Skeletal muscle cell (primary cell): ENCODE results near the gene MRPL23.

Experiments used
- DNase-seq: peaks from one replicate; pipeline ENCODE4 v3.0.0-alpha.2; 2010; ENCODE audit warnings: low read depth
- H3K4me3 ChIP-seq: 2 replicates; pipeline ENCODE4 v1.5.1; 2011; ENCODE audit warnings: low read depth, mild to moderate bottlenecking, control low read depth, low read length, moderate library complexity

The MRPL23 gene

DNA sequence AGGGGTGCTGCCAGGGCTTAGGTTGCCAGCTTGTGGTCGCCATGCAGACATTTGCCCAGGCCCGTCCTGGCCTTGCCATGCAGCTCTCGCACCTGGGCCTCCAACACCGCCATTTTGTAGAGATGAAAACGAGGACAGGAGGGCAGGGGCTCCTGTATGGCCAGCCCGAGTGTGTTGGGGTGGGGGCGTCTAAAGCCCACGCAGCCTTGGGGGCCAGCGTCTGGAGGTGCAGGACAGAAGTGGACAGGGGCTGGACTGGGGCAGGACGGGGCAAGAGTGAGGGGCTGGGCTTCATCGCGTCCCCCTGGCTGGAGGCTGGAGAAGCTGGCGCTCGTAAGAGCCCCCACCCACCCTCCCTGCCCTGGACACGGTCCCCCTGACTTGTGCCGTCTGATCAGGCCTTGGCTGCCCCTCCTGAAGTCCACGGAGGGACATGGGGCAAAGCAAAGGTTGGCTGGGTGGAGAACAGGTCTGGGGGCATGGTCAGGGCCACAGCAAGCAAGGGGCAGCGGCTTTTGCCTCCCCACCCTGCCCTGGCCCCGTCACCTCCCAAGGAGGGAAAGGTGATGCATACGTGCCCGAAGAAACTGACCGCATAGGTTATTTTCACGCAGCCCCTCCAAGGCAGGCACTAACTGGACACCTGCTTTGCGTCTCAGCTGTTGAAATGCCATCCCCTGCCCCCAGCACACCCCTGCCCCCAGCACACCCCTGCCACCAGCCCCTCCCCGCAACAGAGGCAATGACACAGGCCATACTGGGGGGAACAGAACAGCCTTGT, 26.8 kb upstream of the MRPL23 start:
- DNase-seq: no peak
- H3K4me3 ChIP-seq: no peak overlapping the region

DNA sequence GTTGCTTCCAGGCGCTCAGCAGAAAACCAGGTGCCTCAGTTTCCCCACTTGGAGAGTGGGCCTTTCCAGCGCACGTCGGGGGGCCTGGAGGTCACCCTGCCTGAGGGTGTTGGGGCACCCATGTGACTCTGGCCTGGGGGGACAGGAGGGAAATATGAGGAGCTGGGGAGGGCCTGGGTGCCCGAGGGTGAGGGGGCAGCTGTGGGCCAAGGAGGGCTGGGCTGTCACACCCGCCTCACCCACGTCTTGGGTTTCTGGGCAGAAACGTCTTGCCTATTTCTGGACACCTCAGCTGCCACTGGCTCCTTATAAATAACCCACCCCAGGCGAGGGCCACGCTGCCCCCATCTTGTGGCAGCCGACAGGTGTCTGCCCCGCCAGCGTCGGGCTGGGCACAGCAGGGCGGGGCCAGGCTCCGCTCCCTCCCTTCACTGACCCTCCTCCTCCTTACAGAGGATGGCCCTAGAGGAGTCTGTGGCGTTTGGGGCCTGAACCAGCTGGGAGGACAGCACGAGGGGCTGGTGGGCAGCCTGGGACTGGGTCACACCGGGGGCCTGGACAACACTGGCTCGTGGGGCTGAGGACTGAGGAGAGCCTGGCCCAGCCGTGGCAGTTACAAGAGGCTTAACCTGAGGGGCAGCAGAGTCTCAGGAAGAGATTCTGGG, 26.1 kb upstream of the MRPL23 start:
- H3K4me3 ChIP-seq: no peak overlapping the region

DNA sequence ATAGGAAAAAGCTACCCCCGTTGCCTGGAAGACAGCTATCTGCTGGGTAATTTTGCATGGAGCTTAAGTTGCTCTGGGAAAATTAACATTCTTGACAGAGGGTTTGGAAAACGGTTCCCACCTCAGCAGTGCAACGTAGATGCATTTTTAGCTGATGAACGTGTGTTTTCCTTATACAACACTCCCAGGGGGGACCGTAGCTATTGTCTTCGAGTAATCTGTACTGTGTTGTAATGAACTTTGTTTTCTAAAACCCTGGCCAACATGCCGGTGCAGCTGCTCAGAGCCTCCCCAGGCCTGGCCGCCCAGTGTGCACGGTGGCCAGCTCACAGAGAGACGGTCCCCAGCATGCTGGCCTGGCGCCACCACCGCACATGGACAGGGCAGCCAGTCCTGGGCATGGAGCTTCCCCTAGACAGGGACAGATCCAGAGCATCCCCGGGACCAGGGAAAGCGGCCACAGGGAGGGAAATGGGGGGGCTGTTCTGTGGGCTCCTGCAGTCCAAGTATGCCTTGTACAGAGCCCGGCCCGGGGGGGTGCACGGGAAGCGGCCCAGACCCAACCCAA, 25.5 kb upstream of the MRPL23 start:
- no peak overlapping the region for H3K4me3 ChIP-seq
- peak; percentile 78 for DNase-seq

More for the DNA sequence above, 26.1 kb upstream of the MRPL23 start:
- DNase-seq: no peak

DNA sequence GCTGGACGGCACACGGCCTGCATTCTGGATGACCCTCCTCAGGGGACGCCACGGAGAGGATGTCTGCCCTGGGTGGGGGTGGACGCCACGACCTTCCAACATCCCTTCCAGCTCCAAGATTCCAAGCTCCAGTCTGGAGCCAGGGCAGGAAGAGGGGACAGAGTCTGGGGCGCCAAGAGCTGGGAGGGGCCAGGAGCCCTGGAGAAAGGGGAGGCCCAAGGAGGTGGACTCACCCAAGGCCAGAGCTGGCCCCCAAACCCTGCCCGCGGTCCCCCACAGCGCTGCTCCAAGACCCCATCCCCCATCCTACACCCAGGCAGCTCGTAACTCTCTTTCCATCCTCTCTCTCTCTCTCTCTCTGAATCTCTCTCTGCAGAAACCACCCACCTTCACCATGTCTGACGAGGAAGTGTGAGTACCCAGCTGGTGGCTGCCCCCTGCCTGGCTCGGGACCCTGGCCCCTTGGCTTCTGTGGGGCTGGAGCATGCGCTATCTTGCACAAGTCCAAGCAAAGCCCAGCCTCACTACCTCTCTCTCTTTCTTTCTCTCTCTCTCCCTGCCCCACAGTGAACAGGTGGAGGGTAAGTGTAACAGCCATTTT, 24.6 kb upstream of the MRPL23 start:
- DNase-seq: no peak

DNA sequence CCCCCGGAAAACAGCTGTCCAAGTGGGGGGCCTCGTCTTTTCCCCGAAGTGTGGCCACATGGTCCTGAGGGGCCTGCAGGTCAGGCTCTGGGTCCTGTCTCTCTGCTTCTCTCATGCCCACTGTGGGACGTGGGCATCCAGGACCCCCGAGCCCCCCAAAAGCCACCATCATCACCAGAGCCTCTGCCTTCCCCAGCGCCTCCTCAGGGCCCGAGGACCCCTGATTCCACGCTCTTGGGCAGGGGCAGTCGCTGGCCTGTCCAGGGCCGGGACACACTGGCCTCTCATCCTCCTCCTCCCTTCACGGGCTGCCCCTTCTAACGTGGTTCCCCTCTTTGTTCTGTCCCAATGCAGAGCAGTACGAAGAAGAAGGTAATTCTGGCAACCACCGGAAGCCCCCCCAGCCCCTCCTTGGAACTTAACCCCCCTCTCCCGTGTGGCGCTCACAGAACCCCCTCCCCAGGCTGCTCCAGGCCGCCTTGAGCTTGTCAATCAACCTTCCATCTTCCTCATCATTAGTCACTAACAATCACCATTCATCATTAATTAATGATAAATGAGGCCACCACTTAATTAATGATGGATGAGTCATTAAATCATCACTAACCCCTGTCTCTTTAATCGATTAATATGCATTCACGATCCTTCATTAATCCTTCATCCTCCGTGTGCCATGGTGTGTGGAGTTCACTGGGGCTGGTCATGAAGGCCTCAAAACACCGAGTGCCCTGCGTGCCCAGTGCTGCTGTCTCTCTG, 23.8 kb upstream of the MRPL23 start:
- H3K4me3 ChIP-seq: no peak overlapping the region
- DNase-seq: no peak

More for the DNA sequence above, 24.6 kb upstream of the MRPL23 start:
- no peak overlapping the region for H3K4me3 ChIP-seq

DNA sequence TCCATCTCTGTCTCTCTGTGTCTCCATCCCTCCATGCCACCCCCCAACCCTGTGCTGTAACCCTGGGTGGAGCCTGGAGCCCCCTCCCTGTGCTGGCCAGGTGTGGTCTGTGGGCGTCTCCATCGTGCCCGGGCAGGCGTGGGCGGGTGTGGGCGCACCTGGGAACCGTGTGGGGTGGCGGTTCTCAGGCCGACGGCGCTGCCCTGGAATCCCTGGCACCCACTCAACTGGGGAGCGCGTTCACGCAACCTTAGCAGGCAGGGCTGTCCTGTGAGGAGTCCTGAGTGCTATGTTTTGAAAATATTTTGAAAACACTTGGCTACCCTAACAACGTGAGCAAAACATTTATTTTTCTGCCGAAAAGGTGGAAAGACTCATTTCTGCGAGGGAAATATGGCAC, 23.0 kb upstream of the MRPL23 start:
- no peak for DNase-seq
- no peak overlapping the region for H3K4me3 ChIP-seq

DNA sequence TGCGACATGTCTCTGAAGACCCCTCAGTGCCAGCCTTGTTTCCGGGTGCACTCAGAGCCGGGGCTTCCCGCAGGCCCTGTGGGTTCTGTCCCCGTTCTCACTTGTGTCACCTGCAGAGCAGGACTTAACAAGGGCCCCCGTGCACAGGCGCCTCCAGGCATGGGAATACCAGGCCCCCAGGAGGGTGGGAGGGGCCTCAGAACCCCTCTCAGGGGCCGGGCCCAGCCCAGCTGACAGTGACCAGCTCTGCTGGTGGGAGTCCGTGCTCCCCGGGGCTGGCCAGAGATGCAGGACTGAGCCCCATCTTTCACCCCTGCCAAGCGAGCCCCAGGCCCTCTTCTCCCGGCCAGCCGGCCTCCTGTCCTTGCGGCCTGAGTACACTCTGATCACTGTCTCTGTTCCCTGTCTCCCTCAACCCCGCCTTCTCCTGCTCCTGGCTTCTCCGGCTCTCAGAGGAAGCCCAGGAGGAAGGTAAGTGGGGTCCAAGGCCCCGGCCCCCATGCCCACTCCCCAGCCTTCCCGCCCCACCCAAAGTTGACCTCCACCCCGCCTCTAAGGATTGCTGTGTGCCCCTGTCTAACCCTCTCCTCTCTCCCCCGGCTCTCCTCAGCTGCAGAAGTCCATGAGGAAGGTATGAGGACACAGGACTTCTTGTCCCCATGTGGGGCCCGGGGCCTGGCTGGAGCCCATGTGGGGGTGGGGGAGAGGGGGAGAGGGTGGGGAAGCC, 22.3 kb upstream of the MRPL23 start:
- H3K4me3 ChIP-seq: no peak overlapping the region
- DNase-seq: no peak

DNA sequence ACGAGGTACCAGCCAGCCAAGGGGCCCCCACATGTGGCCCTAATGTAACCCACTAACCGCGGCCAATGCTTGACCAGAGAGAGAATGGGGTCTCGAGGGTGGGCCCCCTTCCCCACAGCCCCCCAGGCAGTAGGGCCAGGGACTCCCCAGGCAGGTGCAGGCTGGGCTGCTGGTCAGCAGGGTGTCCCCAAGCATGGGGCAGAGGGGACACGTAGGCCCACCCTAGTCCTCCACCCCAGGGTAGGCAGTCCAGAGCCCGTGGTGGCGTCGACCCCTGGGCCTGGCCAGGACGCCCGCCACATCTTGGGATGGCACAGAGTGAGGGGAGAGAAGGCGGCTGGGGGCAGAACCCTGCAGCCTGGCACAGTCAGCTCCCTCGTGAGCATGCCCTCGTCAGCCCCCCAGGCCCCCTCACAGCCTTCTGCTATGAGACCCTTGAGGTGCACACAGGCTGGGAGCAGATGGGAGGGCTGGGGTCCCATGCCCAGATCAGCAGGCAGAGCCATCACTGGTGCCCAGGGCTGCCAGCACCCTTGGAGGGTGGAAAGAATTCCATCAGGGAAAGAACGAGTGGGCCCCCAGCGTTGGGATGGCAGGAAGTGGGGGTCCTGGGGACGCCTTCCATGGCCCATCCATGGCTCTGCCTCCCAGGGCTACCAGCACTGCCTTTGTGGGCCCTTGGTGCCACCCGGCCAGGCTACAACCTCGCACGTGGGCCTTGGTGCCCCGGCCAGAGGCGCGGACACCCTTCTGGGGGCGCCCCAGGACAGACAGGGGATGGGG, 21.6 kb upstream of the MRPL23 start:
- no peak overlapping the region for H3K4me3 ChIP-seq
- no peak for DNase-seq

DNA sequence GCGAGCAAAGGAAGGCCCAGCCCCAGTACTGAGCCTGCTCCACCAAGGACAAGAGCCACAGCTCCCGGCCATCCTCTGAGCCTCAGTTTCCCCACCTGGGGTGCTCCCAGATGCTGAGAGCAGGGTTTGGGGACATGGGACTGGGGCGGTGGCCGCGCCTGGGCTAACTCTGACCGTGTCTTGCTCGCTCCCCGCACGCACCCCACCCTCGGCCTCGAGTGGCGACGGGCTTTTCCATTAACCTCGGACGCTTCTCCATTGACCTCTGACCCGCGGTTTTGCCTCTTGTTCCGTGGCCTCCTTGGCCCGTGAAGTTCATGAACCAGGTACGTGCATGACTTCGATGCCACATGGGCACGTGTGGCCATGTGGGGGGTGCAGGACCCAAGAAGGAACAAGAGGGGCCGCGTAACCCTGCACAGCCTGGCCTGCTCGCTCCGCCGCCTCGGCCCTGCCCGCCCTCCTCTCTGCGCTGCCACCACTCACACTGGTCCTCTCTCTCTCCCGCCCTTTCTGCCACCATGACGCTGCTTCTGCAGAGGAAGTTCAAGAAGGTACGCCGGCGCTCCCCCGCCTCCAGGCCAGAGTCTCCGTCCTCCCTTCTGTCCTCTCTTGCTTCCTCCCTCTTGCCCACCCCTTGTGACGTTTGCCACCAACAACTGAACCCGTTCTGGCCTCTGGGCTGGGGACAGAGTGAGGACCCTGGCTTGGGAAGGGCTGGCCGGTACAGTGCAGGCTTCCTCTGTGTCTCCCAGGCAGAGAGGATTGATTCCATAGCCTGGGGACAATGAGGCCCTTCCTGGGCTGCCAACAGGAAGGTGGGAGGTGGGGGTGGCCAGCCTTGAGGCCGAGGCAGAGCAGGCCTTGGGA, 20.7 kb upstream of the MRPL23 start:
- no peak overlapping the region for H3K4me3 ChIP-seq
- no peak for DNase-seq

DNA sequence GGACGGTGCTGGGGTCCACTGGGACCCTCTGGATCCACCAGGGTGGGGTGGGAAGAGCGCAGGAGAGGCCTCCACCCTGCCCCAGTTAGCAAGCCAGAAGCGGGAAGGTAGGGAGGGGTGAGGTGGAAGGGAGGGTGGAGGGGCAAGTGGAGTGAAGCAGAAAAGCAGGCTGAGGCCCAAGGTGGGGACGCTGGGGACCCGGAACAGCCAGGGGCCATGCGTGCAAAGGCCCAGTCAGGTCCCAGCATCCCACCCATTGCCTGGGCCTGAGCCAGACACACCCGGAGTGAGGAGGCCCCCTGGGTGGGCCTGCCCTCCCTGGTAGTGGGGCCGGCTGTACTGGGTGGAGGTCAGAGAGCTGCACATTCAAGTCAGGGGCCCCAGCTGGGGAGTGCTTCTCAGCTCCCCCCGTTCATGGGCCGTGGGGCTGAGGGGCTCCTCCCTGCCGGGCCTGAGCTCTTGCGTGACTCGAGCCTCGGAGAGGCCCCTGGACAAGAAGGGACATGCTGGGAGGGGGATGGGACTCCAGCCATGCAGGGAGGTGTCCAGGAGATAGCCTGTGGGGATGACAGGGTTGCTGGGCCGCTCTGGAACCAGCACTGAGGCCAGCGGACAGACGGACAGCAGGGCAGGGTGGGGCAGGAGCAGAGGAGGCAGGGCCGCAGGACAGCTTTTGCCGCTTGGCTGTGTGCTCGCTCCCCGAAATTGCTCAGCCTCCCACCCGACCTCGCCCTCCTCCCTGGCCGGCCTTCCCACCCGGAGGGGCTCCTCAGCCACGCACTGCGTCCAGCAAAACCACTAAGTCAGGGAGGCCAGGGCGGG, 19.9 kb upstream of the MRPL23 start:
- no peak overlapping the region for H3K4me3 ChIP-seq
- no peak for DNase-seq

DNA sequence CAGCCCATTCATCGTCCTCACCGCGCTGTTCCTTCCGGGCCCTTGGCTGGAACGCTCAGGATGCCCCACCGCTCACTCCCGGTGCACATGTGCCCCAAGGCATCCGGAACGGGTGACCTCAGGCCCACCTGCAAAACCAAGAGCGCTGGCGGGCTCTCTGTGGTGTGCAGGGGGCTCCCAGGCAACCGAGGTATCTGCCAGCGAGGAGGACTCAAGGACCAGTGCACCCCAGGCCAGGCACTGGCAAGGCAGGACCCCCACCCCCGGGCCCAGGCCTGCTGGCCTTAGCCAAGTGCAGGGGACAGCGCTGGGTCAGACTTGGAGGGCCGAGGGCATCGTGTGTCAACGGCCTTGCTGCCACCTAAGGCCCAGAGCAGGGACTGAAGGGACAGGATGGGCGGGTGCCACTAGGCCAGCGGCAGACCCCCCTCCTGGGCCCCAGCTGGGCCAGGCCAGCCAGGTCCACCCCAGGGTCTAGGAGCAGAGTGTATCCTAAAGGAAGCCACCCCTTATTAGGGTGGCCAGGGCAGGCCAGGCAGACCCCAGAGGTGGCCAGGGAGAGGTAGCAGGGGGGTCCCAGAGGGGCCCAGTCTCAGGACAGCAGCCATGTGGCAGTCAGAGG, 19.2 kb upstream of the MRPL23 start:
- no peak overlapping the region for H3K4me3 ChIP-seq

DNA sequence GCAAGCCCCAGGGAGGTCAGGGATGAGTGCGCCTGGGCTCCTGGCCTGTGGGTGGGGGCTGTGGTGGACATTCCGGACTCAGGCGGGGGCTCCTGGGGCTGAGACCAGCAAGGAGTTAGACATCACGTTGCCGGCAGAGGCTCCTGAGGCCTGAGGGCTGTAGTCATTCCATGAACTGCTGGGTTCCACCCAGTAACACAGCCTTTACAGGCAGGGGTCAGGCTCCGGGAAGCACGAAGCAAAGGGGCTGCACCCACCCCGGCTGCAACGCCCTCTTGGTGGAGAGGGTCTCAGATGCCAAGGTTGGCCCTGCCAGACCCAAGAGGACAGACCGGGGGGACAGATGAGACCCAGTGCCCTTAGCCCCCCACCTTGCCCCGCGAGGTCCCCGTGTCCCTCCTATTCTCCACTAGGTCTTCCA, 18.7 kb upstream of the MRPL23 start:
- no peak for DNase-seq
- no peak overlapping the region for H3K4me3 ChIP-seq

More for the DNA sequence above, 19.2 kb upstream of the MRPL23 start:
- DNase-seq: no peak

DNA sequence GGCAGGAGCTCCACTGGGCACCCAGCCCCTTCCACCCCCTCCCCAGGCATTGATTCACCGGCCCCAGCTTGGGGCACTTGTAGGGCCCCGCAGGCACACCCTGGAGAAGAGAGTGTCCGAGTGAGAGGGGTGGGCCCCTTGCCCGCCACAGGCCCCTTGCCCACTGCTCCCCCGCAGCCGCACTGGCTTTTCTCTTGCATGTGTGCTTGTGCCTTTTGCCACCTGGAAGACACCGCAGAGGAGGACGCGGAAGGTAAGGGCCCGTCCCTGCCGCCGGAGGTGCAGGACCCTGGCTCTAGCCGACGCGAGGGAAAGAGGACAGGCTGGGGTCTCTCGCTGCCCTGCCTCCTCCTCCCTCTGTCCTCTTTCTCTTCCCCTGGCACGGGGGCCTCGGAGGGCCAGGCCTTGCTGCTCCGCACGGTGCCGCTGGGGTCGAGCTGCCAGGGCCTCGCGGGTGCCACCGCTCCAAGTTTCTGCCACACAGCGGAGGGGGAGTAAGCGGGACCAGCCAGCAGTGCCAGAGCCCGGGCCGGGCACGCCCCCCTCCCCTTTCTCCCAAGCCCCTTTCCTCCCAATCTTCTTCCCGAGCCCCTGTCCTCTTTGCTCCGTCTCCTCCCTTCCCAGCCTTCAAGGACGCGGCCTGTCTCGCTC, 18.1 kb upstream of the MRPL23 start:
- DNase-seq: no peak
- no peak overlapping the region for H3K4me3 ChIP-seq

DNA sequence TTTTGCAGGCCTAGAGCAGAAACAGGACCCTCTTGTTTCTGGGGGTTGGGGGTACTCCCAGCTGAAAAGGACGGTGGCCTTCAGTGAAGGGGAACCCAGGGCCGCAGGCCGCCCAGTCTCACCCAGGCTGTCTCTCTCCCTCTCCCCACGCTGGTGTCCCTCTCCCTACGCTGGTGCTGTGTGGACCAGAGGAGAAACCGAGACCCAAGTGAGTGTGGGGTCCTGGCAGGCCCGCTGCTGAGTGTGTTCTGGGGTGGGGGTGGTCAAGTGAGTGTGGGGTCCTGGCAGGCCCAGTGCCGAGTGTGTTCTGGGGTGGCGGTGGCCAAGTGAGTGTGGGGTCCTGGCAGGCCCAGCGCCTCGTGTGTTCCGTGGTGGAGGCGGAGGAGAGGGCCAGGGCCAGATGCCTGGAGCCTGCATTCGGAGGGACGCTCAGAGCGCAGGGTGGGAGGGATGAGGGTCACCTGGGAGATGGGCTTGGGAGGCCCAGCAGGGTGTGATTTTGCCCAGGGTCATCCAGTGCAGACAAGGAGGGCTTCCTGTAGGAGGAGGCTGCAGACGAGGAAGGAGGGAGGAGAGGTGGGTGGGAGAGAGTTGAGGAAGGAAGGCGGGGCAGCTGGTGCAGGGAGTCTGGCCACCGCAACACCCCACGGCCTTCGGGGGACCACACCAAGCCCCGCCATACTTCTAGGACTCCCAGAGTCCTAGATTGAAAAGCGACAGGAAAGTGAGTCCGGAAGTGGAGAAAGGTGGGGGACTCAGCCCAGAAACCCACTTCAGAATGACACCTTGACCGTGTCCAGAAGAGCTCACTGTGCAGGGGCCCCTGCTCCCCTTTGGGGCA, 17.3 kb upstream of the MRPL23 start:
- no peak overlapping the region for H3K4me3 ChIP-seq
- DNase-seq: no peak

DNA sequence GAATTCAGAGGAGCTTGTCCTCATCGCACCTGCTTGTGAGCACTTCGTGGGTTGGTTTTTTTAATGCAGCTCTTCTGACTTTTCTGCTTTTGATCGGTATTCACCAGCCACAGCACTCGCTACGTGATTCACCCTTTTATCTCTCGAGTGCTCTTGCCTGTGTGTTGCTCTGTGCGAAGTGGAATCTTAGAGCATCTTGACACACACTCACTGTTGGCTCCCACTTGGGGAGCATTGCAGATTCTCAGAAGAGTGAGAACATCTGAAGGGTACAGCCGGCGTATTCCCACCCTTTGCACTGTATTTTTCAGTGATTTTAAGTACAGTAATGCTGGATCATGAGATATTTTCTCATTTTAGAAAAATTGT, 16.7 kb upstream of the MRPL23 start:
- DNase-seq: no peak
- no peak overlapping the region for H3K4me3 ChIP-seq
